Left kidney (tissue), 2 donors: ENCODE results near the gene KCNQ1. TPM values are rescaled to one million over a fixed set of nuclear protein-coding genes. Genes with fewer than 3 reads are reported as not detected.
A peak's percentile ranks its signal among the peaks of the same experiment; 100 is the strongest.

Experiments used
- DNase-seq: peaks from one replicate; pipeline ENCODE4 v3.0.0-alpha.2; 2013
- polyA plus RNA-seq: library from polyadenylated mRNA; unstranded; fragments of 120-200 nt; gene quantifications from one replicate; pipeline ENCODE4 v1.2.1, GENCODE V29; 2013; ENCODE audit not compliant: insufficient read length

The KCNQ1 gene
- polyA plus RNA-seq, 1 donor = 9.1 TPM

GRCh38 chr11:2713661-2714462 lies 269.1 kb downstream of the KCNQ1 start:
- no peak for DNase-seq

DNA sequence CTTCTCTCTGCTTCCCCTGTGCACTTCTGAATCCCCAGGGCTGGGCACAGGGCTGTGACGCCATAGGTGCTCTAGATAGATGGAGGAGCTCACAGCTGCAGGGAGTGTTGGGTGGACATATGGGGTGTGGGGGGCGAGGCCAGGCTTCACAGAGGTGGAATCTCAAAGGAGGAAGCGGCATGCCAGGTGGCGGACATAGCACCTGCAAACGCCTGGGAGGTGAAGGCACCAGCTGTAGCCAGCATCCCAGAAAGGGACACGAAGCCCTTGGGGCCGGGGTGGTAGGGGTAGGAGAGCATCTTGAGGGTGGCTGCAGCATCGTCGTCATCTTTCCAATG lies 269.6 kb downstream of the KCNQ1 start:
- DNase-seq = no peak

DNA sequence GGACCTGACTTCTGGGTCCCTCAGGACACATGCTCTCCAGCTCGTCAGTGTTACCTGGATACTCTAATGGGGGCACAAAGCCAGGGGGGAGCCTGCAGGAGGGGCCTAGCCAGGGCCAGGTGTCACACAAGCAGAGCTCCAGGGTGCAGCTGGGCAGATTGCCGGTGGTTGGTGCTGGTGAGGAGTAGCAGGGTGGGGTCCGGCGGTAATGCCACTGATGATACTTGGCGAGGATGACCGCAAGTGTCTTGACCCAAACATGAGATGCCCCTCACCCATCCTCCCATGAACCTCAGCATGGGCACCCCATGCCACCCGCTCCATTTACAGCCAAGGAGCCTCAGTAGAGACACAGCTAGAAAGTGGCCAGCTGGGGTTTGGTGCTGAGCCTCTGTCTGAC lies 270.1 kb downstream of the KCNQ1 start:
- no peak for DNase-seq

DNA sequence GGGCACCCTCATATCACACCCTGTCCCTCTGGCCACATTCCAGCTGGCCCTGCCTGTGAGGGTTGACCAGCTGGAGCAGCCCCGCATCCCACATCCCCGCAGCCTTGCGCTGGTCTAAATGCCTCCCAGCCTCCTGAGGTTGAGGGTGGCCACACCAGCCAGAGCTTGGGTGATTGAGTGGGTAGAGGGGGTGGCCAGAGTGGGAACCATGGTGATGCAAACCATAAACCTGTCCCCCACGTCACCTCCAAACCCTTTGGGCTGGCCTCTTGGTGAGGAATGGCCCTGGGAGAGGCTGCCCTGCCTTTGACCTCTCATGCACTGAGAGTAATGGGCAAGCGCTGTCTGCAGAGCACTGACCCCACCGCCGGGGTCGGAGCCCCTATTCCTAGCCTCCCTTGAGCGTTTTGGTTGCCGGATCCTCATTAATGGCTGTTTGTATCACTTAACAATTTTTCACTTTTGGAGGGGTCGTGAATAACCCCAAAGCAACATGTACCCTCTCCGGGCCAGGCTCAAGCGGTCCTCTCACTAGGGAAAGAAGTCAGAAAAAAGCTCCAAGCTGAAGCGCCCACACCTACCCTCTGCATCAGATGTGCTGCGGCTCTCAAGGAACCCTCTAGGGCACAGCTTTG lies 271.0 kb downstream of the KCNQ1 start:
- DNase-seq = no peak

DNA sequence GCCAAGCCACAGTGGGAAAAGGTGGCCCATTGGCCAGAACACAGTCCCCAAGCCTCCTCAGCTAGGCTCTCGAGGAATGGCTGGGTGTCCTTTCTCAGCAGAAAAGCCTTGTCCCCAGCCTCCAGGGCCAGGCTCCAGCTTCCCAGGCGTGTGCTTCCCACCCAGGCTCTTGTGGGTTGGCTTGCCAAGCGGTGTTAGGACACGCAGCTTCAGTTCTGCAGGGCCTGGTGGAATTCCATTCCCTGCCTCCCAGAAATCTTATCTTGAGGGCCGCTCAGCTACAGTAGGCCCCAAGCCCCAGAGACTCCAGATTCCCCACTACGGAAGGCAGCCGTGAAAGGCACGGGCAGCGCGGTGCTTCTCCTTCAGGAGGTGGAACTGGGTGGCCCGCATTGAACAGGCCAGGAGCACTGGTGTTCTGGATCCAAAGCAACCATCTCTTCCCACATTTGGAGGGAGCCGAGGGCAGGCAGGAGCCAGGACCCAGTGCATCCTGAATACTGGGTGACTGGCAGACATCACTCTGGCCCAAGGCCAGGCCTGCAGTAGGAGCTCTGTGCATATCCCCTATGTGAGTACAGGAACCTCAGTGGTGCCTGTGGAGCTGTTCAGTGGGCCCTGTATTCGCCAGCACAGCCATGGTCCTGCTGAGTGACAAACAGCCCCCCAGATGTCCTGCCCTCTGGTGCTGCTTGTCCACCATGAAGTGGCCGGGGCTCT lies 271.7 kb downstream of the KCNQ1 start:
- DNase-seq = no peak

GRCh38 chr11:2717561-2718325 lies 272.9 kb downstream of the KCNQ1 start:
- DNase-seq = no peak

DNA sequence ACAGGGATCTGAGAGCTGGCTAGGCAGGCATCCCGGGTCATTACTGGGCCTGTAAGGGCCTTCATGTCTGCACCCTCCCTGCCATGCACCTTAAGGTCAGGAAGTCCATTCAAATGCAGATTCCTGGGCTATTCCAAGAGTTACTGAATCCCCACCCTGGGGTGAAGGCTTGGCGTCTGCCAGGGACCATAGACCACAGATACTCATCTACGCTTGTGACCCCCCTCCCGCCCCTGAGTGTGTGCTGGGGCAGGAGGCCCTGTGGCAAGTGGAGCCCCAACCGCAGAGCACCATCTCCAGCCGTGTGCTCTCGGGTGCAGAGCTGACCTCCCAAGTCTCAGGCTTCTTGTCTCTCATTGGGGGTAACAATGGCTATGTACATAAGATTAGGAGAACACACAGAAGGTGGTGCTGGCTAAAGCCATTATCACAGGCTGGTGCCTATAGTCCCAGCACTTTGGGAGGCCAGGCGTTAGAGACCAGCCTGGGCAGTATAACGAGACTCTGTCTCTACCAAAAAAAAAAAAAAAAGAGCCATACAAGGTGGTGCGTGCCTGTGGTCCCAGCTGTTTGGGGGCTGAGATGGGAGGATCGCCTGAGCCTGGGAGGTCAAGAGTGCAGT lies 274.1 kb downstream of the KCNQ1 start:
- DNase-seq = no peak

DNA sequence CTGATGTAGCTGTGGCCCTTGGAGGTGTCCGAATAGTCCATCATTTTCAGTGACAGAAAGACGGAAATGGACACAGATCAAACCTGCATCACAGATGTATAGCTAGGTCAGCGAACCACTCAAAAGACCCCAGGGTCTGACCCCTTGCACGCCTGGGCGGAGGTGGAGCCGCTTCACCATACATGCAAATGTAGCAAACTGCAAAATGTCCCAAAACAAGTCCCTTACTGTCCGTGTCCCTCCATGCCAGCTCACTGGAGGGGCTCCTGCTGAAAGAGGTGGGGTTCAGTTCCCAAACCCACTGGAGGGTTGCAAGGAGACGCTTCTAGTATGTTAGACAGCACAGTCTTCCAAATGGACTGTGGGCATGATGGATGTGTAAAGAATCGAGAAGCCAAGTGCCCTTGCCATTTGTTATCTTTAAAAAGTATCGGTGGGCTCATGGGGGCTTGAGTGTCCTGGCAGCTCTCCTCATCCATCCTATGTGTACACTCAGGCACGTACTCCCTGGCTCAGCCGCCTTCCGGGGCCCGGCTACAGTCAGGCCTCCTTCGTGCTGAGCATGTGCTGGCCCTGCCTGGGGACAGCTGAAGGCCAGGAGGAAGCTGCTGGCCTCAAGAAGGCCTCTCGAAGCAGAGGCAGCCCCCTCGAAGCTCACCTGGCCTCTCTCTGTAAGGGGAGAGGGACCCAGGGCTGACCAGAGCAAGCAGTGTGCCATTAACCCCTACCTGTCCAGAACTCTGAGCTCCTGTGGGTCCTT lies 275.2 kb downstream of the KCNQ1 start:
- DNase-seq = no peak

DNA sequence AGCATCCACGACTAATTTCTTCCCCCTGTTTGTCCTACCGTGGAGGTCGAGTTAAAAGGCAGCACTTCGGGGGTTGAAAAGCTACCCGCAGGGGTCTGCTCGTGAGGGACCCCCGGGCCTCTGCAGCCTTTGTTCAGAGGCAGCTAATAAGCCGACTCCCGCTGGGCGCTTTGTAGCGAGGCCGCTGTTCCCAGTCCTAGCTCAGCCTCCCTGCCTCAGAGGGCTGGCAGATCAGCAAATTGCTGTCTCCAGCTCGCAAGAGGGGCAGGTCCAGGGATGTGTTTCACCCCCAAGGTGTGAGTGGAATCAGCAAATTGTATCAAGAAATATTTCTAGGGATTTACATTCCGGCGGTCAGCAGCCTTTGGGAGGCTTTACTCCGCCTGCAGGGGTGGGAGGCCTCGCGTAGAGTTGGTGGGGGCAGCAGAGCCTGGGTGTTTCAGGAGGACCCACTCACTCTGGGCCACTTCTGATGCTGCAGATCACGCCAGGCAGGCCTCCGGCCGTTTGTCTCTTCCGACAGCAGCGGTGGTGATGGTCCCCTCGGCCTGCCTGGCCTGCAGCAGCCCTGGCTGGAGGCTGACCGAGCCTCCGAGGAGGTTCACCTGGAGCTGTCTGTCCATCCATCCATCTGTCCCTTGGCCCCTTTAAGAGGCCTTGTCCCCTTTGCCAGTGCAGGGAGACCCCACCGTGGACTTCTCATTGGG lies 276.6 kb downstream of the KCNQ1 start:
- DNase-seq = no peak

- no peak for DNase-seq
Measured at GRCh38 chr11:2722955-2723354, 278.1 kb downstream of the KCNQ1 start.

DNA sequence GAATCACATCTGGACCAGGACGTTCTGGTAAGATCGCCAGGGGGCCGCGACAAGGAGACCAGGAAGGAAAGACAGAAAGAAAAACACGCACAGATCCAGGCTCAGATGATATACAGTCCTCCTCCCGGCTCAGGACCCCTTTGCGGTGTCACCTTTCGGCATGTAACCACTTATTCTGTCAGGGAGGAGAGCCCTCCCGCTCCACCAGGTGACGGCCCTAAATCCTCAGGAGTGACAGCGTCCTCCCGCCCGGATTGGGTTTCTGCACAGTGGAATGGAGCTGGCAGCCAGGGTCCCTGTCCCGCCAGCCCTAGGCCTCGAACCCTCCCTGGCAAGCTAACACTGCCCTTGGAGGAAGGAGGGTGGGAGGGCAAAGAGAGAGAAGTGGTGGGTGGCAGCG lies 279.3 kb downstream of the KCNQ1 start:
- DNase-seq = peak; percentile 83

DNA sequence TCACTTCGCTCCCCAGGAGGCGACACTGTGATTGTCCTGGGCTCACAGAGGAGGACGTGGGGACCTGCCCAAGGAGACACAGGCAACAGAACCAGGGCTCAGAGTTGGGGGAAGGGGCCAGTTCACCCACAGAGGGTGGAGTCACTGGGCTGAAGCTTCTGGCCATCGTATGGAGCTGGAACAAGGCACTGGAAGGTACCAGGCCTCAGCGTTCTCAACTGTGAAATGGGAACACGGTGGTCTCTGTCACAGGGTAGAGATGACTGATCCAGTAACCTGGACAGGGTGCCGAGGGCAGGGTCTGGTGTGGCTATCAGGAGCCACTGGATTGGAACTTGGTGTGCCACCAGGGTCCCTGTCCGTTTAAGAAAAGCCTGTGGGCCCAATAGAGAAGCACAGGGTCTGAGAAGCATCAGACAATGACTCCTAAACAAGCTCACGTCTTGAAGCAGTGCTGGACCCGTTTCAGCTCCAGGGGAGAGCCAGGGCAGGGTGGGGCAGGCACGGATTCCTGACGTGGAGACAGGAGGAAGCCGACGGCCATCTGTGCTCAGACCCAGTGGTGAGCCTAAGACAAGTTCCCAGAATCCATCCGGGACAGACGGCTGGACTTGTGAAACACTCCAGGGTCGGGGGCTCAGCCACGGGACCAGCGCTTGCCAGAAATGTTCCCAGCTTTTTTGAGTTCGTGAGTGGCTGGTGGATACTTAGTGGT lies 280.0 kb downstream of the KCNQ1 start:
- DNase-seq = no peak

GRCh38 chr11:2725368-2726300 lies 280.8 kb downstream of the KCNQ1 start:
- DNase-seq = peak; percentile 70

DNA sequence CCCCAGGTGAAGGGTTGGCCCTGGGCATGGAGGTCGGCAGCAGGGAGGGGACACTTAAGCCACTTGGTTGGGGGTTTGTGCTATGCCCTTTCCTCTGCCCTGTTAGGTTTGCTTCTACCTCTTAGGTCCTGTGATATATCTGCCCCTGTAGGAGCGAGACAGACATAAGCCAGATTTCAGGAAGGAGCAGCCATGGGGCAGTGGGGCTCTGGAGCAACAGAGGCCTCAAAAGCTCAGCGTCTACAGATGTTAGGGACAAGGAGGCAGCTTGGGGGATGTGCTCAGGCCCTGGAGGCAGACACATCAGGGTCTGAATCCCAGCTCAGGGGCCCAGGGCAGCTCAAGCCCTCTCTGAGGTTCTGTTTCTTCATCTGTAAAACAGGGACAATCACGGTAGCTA lies 282.2 kb downstream of the KCNQ1 start:
- no peak for DNase-seq

DNA sequence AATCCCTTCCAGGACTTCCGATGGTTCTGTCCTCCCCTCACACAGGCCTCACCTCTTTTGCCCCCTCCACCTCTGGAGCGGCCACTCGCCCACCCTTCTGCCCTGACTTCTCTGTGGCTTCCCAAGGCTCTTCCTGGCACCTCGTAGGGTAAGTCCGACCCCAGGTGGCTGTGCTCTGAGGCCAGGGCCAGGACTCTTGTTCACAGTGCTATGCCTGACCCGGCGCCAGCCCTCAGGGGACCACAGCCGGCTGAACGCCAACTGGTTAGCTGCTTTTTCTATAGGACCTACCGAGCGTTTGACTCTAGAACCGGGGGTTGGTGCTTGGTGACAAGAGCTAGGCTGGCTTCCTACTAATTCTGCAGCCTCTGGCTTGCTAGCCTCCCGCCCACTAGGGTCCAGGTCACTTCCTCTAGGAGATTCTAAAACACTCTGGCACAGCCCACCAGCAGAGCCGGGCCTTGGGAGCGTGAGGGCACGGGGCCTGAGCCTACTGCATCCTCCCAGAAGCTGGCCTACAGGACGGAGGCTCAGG lies 283.4 kb downstream of the KCNQ1 start:
- no peak for DNase-seq

GRCh38 chr11:2728663-2729332 lies 284.0 kb downstream of the KCNQ1 start:
- no peak for DNase-seq

DNA sequence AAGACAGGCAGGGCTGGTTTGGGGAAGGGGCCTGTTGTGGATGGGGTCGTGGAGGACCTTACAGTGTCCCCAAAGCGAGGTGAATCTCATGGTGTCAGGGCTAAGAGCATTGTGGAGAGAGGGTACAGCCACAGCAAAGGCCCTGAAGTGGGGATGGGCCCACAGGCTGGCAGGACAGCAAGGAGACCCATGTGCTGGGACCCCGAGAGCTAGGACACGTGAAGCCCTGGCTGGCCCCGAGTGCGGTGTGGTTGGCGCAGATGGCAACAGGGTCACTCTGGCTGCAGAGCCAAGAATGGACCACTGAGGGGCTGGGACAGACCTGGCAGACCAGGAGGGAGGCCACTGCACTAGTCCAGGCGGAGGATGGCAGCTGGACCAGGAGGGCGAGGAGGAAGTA lies 285.0 kb downstream of the KCNQ1 start:
- DNase-seq = no peak
